GM21825 (cell line): ENCODE data around the gene EEFSEC.

Source experiments
- ATAC-seq: cut with Tn5 transposase; IDR thresholded peaks from one replicate; pipeline ENCODE4 v1.9.1; 2021; ENCODE audit warnings: mild to moderate bottlenecking, moderate library complexity; ENCODE audit not compliant: unreplicated experiment

The EEFSEC gene

DNA sequence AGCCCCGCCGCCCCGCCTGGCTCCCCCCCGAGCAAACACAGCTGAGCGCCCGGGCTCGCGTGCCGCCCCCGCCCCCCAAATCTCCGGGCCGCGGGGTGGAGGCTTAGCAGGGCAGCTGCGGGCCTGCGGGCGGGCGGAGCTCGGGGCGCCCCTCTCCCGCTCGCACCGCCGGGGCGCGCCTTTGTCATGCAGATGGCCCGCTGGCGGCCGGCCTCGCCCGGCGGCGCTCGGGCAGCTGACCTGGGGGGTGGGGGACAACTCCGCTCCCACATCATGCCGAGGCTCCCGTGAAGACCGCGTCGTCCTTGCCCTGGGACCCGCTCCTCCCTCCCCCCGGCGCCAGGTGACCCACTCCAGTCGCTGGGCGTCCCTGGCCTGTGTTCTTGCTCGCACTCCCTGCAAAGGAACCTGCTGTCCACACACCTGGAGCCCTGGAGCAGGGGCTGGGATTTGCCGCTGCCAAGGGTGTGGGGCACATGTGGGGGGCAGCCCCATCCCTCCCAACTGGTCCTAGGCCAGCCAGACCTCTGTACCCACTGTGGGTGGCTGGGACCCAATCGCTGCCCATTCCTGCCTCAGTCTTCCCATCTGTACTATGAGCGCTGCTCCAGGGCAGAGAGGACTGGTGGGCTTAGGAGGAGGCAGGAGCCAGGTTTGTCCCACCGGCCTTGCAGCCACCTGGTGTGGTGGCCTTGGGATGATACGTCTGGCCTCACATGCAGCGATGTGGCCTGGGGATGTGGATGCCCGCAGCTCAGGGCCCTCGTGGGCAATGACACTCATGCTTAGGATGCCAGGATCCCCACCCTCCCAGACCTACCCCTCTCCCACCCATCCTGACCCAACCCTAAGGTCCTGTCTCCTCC is 279.9 kb downstream of the EEFSEC start:
- ATAC-seq: no peak

DNA sequence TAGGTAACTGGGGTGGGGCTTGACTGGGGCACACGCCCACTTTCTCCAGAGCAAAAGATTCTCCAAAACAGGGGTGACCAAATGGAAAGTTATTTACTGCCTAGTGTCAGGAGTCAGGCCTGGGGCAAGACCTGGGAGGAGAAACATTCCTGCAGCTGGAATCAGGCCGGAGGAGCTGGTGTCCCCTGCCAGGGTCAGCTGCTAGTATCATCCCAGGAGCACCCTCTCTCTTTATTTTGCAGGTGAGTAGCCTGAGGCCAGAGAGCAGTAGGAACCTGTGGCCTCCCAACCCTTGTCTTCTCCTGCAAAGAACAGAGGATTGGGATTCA is 280.5 kb downstream of the EEFSEC start:
- ATAC-seq: no peak

DNA sequence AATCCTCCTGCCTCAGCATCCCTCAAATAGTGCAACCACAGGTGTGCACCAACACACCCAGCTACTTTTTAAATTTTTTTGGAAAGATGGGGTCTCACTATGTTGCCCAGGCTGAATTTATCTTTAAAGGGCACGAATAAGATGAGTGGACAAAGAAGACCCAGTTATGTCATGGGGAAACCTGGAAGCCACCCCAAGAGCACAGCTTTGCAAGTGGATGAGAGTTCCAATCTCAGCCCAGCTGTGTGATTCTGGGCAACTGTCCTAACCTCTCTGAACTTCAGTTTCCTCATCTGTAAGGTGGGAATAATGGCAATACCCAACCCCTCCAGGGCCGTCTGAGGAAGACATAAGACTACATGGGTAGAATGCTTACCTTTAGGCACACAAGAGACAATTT is 281.2 kb downstream of the EEFSEC start:
- ATAC-seq: no peak

DNA sequence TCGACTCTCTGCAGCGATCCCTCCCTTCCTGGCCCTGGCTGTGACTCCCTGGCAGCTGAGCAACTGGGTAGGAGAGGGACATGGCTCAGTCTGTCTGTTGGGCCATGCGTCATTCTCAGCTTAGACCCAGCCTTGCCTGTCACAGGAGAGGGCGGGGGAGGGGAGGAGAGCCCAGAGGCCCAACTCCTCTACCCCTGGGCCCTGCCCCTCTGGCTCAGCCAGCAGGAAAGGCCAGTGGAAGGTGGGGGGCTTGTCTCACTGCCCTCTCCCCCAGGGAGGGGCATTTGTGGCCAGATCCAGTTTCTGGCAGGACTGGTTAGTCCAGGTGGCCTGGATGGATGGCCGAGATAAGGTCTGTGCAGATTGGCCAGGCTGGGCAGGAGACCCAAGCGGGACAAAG is 281.8 kb downstream of the EEFSEC start:
- no peak for ATAC-seq

DNA sequence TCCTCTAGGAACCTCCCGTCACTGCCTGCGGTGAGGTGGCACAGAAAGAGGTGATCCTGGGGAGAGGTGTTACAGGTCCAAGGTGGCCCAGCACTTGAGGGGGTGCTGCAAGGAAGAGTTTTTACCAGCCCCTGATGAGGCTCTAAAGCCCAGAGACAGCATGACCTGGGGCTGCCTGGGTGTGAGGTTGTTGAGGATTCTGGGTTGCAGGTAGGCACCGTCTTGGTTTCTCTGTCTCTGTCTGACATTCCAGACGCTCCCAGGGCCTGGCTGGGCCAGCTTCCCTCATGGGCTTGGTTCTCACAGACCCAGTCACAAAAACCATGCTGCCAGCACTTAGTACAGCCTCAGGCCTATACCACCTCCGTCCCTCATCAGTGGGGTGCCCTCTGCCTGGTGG is 282.3 kb downstream of the EEFSEC start:
- ATAC-seq: no peak

DNA sequence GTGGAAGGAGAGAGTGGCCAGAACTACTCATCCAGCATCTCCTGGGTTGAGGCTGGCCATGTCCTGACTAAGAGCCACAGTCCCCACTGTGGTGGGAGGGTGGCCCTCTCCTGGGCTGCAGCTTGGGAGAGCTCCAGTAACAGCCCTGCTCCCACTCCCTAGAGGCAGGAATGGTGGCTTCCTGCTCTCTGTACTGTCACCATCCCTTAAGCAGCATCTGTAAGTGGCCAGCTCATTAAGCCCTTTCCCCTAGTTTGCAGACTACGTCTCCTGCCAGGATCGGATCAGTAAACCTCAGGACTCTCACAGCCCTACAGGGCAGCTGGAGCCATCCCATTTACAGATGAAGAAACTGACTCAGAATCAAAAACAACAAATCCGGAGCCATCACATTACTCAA is 282.9 kb downstream of the EEFSEC start:
- no peak for ATAC-seq

DNA sequence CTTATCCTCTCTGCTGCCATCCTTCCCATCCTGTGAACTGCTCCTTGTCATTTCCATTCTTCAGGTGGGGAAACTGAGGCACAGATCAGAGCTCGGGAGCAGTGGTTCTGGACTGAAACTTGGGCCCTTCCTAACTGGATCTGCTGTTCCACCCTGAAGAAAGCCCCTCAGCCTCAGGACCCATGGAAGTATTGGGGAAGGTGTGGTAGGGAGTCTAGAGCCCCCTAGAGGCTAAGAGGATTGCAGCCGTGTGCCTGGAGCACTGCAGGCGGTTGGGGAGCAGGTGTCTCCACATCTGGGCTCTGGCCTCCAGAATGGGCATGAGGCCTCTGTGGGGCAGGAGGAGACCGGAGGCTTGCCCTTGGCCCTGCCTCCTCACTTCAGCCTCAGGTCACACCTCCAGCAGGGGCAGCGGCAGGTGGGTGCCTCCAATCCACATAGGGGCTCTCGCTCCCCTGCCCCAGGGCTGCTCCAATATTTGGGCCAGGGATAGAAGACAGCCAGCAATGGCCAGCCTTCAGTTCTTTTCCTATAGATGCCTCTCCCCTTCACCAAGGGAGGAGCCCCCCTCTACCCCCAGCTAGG is 285.3 kb downstream of the EEFSEC start:
- ATAC-seq: no peak

DNA sequence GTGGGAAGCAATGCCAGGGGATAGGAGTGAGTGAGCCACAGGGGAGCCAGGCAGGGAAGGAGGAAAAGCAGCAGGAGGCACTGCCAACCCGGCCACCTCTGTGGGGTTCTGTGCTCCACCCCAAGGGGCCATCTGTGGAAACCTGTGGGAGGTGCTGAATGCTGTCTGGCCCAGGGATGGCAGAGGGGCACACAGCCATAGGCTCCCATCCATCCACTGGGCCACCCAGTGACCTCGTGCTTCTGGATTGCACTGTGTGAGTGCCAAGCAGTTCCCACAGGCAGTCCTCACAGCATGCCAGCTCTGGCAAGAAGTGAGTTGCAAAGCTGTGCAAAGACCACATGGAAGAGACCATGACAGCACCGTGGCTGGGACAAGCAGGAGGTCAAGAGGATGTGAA is 285.9 kb downstream of the EEFSEC start:
- ATAC-seq: no peak

DNA sequence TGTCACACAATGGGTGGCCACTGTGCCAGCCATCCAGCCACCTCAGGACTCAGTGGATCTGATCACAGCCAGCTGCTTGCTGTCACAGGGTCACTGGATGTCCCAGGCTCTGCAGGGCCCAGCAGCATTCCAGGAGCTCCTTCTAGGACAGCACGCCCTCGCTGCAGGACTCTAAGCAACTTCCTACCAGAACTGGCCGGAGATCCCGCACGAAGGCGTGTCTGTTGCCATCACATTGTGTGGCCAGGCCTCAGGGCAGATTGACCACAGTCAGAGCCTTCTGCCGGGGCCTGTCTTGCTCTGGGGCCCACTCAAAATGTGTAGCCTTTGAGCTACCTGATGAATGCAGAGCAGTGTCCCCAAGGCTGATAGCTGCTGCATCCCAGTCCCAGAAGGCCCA is 288.8 kb downstream of the EEFSEC start:
- no peak for ATAC-seq

DNA sequence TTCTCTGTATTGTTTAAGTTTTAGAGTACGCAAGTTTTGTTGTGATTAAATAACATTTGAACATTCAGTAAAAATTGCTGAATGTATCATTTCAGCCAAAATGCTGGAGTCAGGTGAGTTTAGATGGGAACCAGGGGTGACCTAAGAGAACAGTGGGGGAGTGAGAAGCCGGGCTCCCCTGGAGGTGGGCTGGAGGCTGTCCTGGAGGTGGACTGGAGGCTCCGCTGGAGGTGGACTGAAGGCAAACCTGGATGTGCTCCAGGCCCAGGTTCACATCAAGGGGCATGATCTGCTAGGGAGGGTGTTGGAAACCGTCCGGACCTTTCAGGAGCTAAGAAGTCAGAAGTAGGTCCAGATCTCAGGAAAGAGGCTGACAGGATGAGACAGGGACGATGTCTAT is 289.7 kb downstream of the EEFSEC start:
- ATAC-seq: no peak

DNA sequence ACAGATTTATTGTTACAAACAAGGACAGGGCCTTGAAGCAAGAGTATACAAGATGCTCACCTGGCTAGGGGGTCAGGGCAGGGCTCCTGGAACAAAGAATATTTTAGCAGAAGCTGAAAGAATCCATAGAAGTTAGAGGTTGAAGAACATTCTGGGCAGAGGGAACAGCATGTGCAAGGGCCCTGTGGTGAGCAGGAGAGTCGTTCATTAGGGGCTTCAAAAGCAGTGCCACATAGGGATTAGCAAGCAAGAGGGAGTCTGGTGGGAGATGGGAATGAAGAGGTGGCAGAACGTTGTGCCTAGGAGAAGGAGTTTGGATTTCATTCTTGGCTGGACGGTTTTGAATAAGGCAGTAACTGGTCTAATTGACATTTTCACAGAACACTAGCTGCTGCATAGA is 290.5 kb downstream of the EEFSEC start:
- ATAC-seq: no peak

DNA sequence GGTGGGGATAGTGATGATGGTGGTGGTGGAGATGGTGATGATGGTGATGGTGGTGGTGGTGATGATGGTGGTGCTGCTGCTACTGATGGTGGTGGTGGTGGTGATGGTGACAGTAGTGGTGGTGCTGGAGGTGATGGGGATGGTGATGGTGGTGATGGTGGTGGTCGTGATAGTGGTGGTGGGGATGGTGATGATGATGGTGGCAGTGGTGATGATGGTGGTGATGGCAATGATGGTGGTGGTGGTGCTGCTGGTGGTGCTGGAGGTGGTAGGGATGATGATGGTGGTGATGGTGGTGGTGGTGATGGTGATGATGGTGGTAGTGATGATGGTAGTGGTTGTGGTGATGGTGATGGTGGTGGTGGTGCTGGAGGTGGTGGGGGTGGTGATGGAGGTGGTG is 292.1 kb downstream of the EEFSEC start:
- no peak for ATAC-seq

DNA sequence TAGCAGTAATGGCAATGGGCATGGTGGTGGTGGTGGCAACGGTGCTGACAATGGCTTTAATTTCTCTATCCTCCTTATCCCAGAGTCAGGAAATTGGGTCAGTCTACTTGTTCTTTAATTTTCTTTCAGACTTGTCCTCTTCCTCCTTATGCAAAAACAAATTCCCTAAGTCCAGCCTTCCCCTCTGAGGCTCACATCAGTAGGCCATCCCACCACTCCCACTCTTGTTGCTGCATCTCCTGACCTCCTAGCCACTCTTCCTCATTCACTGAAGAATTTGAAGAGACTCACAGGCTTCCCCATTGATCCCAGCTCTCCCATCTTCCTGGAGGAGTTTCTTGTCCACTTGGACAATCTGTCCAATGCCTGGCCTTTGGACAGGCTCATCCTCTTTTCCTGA is 293.5 kb downstream of the EEFSEC start:
- no peak for ATAC-seq

DNA sequence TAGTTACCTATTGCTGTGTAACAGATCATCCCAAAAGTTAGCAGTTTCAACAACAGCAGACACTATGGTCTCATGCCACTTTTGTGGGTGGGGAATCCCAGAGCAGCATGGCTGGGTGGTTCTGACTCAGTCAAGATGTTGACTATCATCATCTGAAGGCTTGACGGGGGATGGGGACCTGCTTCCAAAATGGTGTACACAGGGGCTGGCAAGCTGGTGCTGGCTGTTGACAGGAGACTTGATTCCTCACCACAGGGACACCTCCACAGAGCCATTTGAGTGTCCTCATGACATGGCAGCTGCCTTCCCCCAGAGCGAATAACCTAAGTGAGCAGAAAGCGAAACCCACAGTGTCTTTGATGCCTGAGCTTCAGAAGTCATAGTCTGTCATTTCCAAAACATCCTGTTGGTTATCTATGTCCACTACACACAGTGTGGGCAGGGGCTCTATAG is 294.3 kb downstream of the EEFSEC start:
- no peak for ATAC-seq

DNA sequence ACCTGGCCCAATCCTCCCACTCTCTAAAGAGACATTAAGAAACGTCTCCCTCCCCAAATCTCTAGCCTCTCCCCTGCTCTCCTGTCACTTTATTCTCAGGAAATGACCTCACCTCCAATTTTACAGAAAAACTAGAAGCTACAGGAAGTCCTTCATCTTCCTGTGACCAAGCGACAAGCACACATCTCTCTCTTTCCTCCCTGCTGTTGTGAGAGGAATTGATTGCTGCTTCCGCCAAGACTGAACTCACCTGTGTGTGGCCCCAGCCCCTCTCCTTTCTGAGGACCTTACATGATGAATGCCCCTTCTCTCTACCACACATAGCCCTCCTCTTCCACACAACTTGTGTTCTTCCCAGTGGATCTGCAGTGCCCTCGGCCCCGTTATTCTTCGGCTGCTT is 295.2 kb downstream of the EEFSEC start:
- ATAC-seq: no peak

DNA sequence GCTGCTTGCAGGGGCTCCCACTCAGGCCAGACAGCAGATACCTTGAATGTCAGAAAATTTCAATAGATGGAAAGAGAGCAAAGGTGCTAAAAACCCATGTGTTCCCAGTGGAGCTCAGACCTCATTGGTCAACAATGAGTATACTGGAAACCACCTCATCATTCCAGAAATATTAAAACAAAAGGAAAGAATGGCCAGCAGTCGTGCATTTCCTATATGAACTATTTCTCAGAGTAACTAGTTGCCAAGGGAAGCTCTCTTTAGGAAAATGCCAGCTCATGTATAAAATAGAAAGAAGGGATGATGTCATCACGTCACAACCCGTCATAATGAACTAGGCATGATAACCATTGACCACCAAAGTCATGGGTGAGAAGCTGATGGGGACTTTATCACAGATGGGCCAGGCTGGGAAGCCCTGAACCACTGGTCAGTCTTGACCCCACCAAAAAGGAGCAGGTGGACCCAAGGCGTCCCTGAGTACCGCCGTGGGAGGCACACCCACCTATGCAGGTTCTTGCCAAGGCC is 295.9 kb downstream of the EEFSEC start:
- ATAC-seq: no peak

DNA sequence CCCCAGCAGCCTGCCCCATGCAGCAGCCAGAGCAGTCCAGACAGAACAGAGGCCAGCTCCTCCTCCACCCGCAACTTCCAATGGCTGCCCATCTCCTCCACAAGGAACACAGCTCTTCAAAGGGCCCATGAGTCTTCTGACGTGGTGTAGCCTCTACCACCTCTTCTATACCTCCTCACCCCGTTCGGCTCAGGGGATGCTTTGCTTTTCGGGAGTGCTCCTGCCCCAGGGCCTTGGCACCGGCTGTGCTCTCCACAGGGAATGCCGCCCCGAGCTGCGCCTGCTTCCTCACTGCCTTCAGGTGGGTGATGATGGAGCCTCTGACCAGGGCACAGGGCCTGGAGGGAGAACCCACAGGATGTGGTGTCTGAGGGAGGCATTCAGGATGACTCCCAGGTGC is 298.8 kb downstream of the EEFSEC start:
- no peak for ATAC-seq

DNA sequence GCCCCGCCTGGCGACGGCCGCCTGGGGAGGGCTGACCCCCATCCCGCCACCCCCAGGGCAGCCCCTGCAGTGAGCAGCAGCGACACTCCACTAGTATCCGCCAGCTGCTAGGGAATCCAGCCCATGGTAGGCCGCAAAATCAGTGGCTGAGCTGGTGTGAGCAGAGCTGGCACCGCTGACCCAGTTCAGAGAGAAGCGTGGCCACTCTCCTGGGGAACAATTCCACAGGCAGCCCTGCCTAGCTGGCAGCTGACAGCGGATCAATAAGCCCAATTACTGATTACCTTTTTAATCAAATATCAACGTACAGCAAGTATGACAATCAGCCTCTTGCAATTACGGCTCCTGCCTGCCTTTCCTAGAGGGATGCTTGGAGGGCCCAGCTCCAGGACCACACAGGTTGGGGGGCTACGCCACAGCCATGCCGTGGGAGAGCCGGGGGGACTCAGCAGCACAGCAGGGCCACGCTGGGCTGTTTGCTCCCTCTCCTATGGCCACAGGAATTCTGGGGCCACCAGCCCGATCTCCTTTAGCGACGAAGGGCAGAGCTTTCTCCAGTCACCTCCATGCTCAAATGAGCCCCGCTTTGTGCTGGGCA is 299.5 kb downstream of the EEFSEC start:
- no peak for ATAC-seq

DNA sequence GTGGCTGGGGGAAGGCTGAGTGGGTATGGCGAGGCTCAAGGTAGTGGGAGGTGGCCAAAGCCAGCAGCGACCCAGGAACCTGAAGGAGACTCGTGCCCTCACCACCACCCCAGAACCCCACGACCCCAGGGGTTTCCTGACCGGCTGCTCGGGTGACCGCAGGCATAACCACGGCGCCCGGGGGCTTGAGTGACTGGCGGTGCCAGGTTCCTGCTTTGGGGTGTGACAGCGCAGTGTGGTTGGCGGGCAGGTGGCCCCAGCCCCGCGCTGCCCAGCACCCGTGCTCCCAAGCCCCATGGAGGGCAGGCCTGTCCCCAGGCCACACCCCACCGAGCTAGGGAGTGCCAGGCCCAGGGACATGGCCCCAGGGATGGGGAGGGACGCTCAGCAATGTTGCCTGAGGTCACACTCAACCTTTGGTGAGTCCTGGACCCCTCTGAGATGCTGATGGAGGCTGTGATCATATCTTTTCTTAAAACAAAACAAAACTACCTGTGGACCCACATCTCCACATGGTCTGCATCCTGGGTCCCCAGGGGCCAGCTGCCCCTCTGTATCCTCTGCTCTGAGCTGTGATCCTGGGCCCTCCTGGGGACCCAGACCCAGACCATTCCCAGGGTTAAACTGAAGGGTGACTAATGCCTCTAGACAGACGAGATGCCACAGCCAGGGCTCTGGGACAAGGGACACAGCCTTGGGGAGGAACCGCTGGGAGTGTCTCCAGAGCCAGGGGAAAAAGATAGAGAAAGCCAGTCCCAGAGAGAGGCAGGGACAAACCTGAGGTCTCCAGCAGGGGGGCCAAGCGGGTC is 300.4 kb downstream of the EEFSEC start:
- no peak for ATAC-seq

DNA sequence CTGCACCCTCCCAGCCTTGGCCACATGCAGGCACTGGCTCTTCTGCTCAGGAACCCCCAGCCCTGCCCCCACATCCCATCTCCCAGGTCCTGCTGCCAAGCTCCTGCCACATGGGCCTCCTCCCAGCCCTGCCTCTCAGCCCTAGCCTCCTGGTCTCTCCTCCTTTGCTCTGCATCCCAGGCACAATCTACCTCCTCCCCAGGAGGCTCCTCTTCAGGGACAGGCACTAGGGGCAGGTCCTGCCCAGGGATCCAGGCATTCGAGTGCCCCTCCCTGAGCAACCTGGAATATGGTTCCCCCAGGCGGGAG is 301.0 kb downstream of the EEFSEC start:
- no peak for ATAC-seq

DNA sequence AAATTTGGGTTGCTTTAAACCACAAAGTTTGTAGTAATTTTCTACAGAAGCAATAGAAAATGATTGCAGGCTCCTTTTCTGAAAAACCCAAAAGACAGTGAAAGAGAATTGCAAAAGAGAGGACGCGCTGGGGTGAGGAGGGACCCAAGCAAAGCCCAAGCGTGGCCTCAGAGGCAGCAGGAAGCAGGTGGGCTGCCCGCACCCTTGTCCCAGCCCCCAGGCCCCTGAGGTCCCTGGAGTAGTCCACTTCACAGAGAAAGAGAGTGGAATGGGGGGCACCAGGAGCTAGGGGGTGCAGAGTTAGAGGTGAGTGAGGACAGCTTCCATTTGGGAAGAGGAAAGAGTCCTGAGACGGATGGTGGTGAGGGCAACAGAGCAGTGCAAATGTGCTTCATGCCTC is 301.8 kb downstream of the EEFSEC start:
- no peak for ATAC-seq
